GM18868 (cell line): ENCODE data around the gene ELL.

ENCODE experiments used
- ATAC-seq: cut with Tn5 transposase; IDR thresholded peaks from one replicate; pipeline ENCODE4 v1.9.1; 2021; ENCODE audit warnings: mild to moderate bottlenecking, moderate library complexity; ENCODE audit not compliant: unreplicated experiment

The ELL gene

DNA sequence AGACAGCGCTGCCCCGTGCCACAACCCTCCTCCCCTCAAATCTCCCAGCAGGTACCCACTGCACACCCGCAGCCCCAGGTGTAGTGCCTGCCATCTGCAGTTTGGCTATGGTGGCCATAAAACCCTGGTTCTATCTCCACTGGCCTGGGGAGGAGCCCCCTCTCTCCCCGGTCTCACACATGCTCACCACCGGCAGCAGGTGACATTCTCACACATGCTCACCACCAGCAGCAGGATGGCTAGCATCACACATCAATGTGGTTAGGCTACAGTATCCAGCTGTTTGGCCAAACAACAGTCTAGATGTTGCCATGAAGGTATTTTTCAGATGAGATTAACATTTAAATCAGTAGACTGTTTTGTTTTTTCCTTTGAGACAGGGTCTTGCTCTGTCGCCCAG lies 31.1 kb downstream of the ELL start:
- ATAC-seq = no peak

DNA sequence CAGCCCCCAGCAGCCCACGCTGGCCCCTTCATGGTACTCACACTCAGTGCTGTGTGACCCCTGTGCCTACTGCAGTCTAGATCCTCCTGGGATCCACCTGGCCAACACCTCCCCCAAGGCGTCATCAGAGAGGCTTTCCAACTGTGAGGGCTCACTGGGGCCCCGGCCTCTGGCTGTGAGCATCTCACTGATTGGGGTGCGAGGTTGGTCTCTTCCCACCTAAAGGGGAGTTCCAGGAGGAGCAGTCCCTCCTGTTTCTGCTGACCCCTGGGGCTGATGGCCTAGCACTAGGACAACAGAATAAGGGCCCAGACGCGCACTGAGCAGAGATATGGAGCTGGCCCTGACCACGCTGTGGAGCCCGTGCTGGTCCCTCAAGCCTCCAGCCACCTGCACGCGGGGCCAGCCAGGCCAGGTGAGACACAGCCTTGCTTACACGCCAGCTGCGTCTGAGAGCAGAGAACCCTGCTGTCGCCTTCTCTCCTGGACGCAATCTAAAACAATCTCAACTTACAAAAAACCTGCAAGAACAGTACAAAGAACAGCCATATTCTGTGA lies 32.2 kb downstream of the ELL start:
- ATAC-seq = no peak

DNA sequence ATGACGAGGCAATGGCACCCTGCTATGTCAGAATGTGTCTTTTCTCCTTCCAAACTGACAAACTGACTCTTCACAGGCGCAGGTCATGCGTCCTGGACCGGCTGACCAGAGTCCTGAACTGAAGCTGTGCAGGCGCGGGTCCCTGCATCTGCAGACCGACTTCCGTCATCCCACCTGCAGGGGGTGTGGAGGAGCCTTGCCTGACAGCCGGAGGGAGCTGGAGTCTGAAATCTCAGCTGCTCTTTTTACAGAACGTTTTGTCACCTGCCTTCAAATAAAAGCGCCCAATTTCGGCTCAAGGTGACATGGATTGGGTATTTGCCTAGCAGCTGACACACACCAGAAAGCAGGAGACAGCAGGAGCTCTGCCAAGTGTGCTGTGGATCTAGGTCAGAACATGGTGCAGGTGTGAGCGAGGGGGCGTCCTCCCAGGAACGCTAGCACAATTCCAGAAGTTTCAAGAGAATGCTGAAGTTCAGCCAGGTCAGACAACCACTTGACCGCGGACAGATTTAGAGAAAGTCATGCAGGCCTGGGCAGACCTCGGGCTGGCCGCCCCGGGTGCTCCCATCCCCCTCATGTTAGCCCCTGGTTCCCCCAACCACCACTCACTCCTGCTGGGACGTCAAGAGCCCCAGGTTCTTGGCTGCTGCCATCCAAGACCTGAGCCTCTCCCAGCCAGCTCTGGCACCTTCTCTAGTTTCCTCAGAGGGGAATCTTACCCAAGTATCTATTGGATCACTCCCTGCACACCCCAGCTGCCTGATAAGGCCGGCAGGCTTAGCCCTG lies 32.8 kb downstream of the ELL start:
- ATAC-seq = no peak

DNA sequence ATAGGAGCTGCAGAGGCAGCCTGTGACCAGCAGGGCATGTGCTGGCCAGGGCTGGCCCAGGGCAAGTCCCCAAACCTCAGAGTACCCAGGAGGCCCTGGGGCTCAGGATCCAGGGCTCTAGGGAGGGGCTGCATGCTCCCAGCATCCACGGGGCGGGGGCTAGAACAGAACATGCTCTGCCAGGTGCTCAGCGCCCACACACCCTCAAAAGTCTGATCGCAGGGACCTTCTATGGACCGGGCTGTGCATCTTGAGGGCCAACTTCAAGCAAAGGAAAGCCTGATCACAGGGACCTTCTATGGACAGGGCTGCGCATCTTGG lies 33.5 kb downstream of the ELL start:
- ATAC-seq = no peak

DNA sequence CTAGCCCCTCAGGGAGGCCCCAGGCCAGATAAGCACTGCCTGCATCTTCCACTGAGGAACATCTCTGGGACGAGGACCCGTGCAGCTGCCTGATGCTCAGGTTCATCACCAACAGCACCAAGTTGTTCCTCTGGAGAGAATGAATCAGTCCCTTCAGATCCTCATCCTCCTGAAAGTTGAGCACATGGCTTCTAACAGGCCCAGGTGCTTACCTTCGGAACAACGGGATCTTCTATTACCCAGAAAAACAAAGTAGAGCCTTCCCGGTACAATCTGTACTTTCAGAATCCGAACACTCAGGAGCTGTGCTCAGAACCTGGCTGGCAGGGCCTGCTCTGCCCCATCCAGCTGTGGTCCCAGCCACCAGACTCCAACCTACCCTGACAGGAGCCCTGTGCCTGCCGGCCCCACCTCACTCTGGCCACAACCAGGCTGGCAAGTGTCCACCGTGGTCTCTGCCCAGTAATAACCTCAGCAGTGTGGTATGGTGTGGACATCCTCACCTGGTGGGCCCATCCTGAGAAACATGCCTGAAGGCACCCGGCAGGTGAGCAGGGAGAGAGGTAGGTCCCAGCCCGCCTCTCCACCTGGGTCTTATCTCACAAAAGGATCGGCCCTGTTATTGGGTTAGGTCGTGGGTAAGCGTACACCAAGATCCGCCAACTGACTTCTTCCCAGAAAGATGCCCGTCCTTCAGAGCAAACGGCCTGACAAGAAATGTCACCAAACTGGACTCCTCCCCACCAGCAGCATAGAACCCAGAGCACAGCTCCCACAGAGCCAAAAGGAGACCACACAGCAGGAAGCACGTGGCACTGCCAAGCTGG lies 34.1 kb downstream of the ELL start:
- ATAC-seq = no peak

DNA sequence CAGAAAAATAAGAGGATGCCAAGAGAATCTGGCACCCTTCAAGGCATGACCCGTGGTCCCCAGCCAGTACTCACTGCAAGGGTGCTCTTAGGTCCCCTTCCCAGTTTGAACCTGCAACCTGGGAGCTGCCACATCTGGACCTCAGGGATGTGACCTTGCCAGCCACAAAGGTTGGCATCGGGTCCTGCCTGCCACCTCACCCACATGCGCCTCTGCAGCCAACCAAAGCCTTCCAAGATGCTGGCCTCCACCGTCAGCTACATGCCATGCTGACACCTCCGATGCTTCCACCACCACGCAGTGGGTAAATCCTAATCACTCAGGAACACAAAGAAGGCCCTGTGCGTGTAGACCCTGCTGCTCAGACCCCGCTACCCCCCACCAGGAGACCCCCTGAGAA lies 35.1 kb downstream of the ELL start:
- no peak for ATAC-seq

DNA sequence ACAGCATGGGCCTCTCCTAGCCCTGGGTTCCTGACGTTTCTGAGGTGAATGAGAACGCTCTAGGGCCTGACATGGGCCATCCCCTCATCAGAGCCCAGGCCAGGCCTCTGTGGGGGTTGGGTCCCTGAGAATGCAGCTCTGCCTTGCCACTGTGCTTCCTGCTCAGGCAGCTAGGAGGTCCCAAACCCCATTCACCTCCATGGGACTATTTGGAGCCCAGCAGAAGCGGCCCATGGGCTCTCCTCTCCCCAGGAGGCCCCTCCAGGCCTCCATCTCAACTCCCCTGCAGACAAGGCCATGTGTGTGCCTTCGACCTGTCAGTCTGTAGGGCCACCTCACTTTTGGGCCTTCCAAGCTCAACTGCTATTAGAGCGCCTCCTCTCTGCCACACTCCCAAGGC lies 36.9 kb downstream of the ELL start:
- no peak for ATAC-seq

DNA sequence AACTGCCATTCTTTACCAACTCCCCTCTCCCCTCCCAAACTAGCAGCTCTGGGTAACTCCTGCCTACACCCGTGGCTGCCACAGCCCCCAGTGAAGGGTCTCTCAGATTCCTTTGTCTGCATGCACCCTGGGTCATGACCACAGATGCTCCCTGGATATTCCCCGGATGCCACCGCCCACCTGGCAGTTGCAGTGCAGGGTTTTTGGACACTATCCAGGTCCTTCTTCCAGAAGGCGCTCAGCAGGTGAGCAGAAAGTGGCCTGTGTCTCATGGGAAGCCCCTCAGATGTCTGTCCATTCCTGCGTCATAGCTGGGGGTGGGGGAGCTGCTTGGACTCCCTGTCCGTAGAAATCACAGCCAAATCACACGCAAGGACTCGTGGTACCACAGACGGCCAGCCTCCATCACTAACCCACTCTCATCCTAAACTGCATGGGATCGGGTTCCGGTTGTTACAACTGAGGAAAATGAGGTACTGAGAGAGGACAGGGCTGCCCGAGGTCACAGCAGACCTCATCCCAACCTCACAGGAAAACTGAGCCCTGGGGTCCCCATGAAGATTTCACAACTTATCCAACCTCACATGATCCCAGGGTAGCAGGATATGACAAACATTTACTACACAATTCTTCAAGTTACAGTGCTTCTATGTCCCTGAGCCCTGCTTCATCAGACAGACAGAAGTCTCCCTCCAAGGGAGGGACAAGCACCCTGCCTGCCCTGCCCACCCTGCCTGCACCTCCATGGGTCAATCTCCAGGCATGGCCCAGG lies 38.6 kb downstream of the ELL start:
- no peak for ATAC-seq

DNA sequence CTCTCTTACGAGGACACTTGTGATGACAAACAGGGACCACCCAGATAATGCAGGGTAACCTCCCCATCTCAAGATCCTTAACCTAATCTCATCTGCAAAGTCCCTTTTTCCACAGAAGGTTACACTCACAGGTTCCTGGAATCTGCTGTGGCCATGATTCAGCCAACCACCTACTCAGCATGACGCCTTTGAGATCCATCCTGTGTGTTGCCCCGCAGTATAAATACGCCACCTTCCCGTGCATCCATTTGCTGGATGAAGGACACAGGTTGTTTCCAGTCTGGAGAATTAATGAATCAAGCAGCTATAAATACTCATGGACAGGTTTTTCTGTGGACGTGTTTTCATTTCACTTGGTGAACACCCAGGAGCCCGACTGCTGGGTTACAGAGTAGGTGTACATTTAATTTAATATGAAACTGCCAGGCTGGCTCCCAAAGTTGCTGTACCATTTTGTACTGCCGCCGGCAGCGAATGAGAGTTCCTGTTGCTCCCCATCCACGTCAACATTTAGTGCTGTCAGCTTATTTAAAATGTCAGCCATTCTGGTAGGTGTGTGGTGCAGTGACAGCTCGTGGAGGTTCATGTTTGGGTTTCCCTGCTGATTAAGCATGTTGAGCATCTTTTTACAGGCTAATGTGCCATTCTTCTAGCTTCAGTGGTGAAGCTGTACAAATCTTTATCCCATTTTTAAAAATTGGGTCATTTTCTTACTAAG lies 40.2 kb downstream of the ELL start:
- no peak for ATAC-seq

DNA sequence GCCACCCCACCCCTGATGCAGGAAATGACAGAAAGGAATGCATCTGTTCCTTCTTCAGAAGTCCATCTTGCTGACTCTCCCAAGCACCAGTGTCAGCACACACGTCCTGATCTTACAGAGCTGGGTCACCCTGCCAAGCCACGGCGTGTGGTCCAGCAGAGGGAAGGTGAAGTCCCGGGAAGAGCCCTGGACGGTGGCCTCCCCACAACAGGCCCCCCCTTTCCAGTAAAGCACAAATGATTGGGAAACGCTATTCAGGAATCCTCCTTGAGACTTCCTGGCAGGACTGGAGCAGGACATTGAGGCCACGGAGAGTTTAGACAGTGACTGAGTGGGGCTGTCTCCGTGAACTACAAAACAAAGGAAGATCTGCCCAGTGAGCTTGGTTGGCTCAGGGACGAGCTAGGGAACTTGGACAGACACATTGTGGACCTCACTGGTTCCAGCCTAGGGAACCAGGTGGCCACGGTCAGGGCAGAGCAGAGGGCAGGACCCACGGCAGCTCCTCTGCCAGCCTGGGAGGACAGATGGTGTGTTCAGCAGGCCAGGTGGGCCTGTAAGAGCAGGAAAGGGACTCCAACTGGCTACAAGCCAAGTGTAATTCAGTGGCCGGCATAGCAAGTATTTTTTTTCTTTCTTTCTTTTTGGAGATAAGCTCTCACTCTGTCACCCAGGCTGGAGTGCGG lies 41.7 kb downstream of the ELL start:
- no peak for ATAC-seq

DNA sequence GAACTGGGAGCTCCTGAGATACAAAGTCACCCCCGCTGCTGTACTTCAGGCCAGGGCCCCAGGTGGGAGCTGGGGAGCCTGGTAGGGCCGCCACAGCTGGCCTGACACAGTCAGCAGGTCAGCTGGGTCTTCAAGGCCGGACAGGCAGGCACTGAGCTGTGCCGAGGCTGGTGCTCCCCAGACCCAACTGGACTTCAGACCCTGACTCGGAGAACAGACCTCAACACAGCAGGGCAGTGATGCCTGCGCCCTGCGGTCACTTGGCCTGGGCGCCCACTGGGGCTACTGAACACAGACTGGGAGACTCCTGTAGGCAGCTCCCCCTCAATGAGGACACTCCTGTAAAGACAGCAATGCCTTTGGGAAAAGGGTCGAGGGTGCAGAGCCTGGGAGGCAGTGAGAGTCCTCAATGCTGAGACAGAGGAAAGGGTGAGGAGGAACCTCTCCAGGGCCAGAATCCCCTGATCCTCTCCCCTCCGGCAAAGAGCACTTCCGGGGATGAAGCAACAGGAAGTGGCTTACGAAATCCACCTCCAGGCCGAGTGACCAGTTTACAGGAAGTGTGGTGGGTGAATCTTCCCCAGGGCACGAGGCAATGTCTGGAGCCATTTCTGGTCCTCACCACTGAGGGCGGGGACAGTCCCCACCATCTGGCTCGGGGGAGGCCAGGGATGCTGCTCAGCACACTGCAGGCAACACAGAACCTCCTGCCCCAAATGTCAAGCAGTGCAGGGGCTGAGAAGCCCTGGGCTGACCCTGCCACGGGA lies 43.1 kb downstream of the ELL start:
- peak; percentile 59 for ATAC-seq

DNA sequence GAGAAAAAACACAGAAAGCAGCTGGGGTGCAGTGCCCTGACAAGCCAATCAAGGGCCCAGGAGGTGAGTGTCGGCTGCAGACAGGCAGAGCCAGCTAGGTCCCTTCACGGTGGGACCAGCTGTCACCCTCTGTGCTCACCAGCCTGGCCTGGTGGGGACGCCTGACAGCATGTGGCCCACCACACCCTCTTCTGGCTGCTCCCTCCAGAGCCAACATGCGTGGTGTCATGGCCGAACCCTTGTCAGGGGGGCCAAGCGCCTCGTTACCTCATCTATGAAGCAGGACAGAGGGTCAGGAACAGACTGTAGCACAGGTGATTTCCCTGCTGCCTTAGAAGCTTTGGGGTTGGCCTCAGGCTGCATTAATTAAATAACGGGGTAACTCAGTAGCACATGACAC lies 43.9 kb downstream of the ELL start:
- ATAC-seq = no peak

DNA sequence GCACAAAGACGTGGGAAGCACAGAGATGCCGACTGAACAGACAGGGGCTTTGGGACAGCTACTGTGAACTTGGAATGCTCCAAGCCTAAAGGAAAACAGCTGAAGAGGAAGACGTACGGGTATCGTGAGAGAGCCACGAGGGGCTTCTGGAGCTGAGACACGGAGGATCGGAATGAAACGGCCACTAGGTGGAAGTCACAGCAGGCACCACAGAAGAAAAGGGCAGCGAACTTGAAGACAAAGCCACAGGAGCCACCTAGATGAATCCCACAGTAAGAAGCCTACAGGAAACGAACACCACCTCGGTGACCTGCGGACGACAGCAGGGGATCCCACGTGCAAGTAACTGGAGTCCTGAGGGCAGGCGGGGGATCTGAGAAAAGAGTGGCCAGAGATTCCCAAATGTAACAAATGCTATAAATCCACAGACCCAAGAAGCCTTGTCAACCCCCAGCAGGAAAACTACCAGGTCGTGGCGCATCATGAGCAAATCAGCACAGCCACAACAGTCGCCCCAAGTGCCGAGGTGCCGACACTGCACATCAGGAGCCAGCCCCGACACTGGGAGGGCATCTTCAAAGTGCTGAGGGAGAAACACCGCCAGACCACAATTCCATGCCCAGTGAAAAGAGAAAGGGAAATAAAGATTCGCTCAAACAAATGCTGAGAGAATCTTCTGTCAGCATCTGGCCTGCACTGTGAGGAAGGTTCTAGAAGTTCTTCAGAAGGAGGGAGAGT lies 44.7 kb downstream of the ELL start:
- no peak for ATAC-seq

DNA sequence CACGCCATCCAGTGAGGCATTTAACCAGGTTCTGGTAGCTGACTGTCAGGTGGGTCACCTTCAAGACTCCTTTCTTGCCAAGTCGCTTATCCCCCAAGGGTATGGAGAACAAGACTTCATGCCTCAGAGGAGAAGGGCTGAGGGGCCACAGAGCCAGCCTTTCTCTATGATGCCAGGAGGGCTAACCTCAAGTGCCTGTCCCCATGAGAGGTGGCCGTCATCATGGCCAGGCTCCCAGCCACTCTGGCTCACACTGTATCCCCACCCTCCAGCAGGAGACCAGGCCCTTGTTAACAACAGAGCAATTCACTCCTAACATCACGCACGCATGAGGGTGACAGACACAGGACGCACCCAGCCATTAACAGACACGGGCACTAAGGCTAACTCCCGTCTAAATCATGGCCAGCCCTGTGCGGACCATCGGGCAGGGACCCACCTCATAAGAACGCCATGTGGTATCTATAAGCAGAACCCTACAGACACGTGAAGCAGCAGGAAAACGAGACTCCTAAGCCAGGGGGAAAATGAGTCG lies 45.3 kb downstream of the ELL start:
- no peak for ATAC-seq

DNA sequence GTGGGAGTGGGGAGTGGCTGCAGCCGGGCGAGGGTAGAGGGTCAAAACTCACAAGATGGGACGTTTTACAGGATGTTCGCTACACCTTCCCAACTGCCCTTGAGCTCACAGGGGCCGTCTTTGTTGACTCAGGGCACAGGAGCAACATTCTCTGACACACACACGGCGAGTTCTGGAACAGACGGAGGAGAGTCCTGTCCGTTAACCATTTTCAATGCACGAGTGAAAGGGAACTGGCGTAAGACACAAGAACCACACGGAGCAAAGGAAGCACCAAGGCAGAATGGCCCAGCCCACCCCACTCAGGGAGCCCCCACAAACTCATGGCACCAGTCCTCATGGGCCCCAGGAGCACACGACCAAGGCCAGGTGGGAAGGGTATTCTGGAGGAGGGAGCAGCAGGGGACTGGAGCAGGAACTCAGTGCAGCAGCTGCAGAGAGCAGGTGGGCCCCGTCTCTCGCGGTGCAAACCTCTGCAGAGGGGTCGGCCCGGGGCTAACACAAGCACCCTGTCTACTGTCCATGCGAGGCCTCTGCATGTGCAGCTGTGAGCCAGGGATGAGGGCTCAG lies 46.0 kb downstream of the ELL start:
- ATAC-seq = no peak

DNA sequence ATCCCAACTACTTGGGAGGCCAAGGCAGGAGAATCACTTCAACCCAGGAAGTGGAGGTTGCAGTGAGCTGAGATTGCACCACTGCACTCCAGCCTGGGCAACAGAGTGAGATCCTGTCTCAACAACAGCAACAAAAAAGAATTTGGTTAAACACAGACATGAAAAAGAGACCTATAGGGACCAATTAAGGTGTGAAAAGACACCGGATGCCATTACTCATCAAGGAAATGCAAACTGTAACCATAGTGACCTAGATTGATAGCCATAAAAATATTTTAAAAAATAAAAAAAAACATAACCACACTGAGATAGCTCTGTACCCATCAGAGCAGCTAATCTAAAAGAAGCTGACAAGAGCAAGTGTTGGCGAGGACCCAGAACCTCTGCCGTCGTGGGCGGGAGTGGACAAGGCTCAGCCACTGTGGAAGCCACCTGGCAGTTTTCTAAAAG lies 46.8 kb downstream of the ELL start:
- no peak for ATAC-seq

DNA sequence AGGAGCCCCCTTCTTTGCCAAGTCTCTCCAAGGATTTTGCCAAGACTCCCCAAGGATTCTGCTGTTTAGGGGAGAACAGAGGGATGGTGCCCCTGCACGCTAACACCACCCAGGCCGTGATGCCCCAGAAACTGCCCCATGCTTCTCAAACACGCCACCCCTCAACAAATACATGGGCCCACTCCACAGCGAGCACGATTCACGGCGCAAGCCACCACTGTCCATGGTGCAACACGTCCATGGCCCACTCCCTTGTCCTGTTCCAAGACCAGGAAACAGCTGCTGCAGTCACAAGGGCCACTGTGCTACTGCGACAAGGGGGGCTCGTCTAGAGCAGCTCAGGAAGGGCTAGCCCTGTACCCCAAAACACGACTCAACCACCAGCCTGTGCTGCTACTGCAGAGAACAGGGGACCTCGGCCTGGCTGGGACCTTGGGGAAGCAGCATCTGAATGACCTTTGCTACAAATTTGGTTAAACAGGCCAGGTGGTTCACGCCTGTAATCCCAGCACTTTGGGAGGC lies 47.4 kb downstream of the ELL start:
- no peak for ATAC-seq

DNA sequence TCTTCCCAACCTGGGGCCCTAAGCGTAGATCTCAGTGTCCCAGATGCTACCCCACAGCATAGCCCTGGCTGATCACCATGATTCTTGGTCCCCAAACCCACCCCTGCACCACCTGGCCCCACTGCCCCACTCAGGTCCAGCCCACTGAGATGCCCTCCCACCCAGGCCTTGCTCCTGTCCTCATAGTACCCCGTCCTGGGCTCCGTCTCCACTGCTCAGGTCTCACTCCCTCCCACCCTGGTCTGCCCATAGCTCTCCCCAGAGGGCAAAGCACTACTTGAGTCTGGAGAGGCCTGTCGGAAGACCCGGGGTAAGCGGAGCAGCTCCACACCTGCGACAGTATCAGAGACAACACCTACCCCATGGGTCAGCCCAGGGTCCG lies 48.2 kb downstream of the ELL start:
- no peak for ATAC-seq
